DOHH2 (cell line): ENCODE results near the gene GLDN.

ENCODE experiments used
- H3F3A ChIP-seq: fragments of 200-600 bp; sonication (generic), shearing (Covaris generic); 2 replicates; pipeline ENCODE4 v1.6.0; 2016; ENCODE audit warnings: antibody characterized with exemption, mild to moderate bottlenecking; ENCODE audit not compliant: control insufficient read depth, insufficient read depth
- H3K27ac ChIP-seq: fragments of 200-600 bp; sonication (generic); 2 replicates; pipeline ENCODE4 v1.5.1; 2014; ENCODE audit warnings: low read depth, mild to moderate bottlenecking, low read length, moderate library complexity
- H3K27me3 ChIP-seq: fragments of 200-600 bp; sonication (generic); 2 replicates; pipeline ENCODE4 v1.6.1; 2014; ENCODE audit warnings: mild to moderate bottlenecking, low read length, mixed read lengths; ENCODE audit not compliant: control insufficient read depth
- H3K36me3 ChIP-seq: fragments of 200-600 bp; sonication (generic); 2 replicates; pipeline ENCODE4 v1.6.1; 2014; ENCODE audit warnings: mild to moderate bottlenecking, low read length, moderate library complexity, mixed read lengths; ENCODE audit not compliant: control insufficient read depth
- H3K4me1 ChIP-seq: fragments of 200-600 bp; sonication (generic); 2 replicates; pipeline ENCODE4 v1.6.1; 2014; ENCODE audit warnings: mild to moderate bottlenecking, low read length, mixed read lengths; ENCODE audit not compliant: control insufficient read depth
- H3K4me2 ChIP-seq: fragments of 200-600 bp; sonication (generic); 2 replicates; pipeline ENCODE4 v1.6.0; 2014; ENCODE audit warnings: mild to moderate bottlenecking, low read length, moderate library complexity
- H3K4me3 ChIP-seq: fragments of 200-600 bp; sonication (generic); 2 replicates; pipeline ENCODE4 v1.5.1; 2014; ENCODE audit warnings: mild to moderate bottlenecking, low read length, mixed read lengths
- H3K79me2 ChIP-seq: fragments of 200-600 bp; sonication (generic); 2 replicates; pipeline ENCODE4 v1.6.1; 2014; ENCODE audit warnings: mild to moderate bottlenecking, low read length, mixed read lengths; ENCODE audit not compliant: control insufficient read depth
- H3K9me2 ChIP-seq: fragments of 200-600 bp; sonication (generic); replicated peaks from 2 replicates; pipeline ENCODE4 v1.6.1; 2014; ENCODE audit warnings: mild to moderate bottlenecking, low read length, mixed read lengths; ENCODE audit not compliant: control insufficient read depth
- H3K9me3 ChIP-seq: fragments of 200-600 bp; sonication (generic); 2 replicates; pipeline ENCODE4 v1.6.1; 2014; ENCODE audit warnings: antibody characterized with exemption, low read length, mixed read lengths; ENCODE audit not compliant: control insufficient read depth, insufficient read depth
- H4K20me1 ChIP-seq: fragments of 200-600 bp; sonication (generic); 2 replicates; pipeline ENCODE4 v1.6.0; 2014; ENCODE audit warnings: low read depth, mild to moderate bottlenecking, antibody characterized with exemption, low read length, moderate library complexity; ENCODE audit not compliant: control insufficient read depth, insufficient read depth
- EZH2phosphoT487 ChIP-seq: fragments of 200-600 bp; sonication (generic); IDR thresholded peaks from 2 replicates; pipeline ENCODE4 v1.6.1; 2017; ENCODE audit warnings: borderline replicate concordance, mild to moderate bottlenecking, antibody characterized with exemption, low read length, moderate library complexity, mixed read lengths
- TF ChIP-seq, protein P1 (sequence below): fragments of 200-600 bp; sonication (generic); IDR thresholded peaks from one replicate; pipeline ENCODE4 v1.5.1; 2014; ENCODE audit warnings: antibody characterized with exemption, mild to moderate bottlenecking, low read depth, low read length; ENCODE audit not compliant: poor library complexity, severe bottlenecking

The GLDN gene

DNA sequence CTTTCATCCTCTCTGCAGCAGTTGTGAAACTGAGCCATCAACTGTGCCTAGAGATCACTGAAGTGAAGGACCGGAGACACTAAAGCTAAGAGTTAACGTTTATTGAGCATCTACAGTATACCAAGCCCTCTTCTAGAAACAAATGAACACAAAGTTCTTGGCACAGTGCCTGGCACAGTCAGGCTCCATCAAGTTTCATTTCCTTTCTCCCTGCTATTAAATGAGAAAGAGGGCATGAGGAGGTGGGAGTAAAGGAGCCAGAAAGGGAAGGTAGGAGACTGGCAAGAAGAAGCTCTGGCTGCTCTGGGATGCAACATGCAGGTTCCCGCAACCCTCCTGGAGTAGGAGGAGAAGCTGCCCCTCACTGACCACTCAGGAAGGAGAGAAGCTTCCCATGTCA lies 33.6 kb upstream of the GLDN start:
- Histone ChIP-seq H3K4me1 (no peaks in the 10 kb centered on the region), H3K9me3 (no peaks in the 10 kb centered on the region), H3K27ac (no peak overlapping the region), H4K20me1 (no peaks in the 10 kb centered on the region), H3K36me3 (no peaks in the 10 kb centered on the region), H3K27me3 (no peaks in the 10 kb centered on the region), H3K4me2 (no peak overlapping the region), H3K9me2 (no peaks in the 10 kb centered on the region), H3K4me3 (no peak overlapping the region), H3K79me2 (no peaks in the 10 kb centered on the region), H3F3A (no peaks in the 10 kb centered on the region)
- TF ChIP-seq EZH2phosphoT487: no peak
- TF ChIP-seq, protein P1, sequence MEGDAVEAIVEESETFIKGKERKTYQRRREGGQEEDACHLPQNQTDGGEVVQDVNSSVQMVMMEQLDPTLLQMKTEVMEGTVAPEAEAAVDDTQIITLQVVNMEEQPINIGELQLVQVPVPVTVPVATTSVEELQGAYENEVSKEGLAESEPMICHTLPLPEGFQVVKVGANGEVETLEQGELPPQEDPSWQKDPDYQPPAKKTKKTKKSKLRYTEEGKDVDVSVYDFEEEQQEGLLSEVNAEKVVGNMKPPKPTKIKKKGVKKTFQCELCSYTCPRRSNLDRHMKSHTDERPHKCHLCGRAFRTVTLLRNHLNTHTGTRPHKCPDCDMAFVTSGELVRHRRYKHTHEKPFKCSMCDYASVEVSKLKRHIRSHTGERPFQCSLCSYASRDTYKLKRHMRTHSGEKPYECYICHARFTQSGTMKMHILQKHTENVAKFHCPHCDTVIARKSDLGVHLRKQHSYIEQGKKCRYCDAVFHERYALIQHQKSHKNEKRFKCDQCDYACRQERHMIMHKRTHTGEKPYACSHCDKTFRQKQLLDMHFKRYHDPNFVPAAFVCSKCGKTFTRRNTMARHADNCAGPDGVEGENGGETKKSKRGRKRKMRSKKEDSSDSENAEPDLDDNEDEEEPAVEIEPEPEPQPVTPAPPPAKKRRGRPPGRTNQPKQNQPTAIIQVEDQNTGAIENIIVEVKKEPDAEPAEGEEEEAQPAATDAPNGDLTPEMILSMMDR: no peak

GRCh38 chr15:51310064-51310463 lies 31.4 kb upstream of the GLDN start:
- TF ChIP-seq EZH2phosphoT487: no peak
- TF ChIP-seq, protein P1: no peak
- H3K27me3 ChIP-seq: no peaks in the 10 kb centered on the region
- H3F3A ChIP-seq: no peaks in the 10 kb centered on the region
- H3K9me3 ChIP-seq: no peaks in the 10 kb centered on the region
- no peaks in the 10 kb centered on the region for H4K20me1 ChIP-seq
- H3K4me3 ChIP-seq: no peak overlapping the region
- no peaks in the 10 kb centered on the region for H3K79me2 ChIP-seq
- H3K4me2 ChIP-seq: no peak overlapping the region
- no peaks in the 10 kb centered on the region for H3K4me1 ChIP-seq
- H3K9me2 ChIP-seq: no peaks in the 10 kb centered on the region
- H3K27ac ChIP-seq: no peak overlapping the region
- no peaks in the 10 kb centered on the region for H3K36me3 ChIP-seq

DNA sequence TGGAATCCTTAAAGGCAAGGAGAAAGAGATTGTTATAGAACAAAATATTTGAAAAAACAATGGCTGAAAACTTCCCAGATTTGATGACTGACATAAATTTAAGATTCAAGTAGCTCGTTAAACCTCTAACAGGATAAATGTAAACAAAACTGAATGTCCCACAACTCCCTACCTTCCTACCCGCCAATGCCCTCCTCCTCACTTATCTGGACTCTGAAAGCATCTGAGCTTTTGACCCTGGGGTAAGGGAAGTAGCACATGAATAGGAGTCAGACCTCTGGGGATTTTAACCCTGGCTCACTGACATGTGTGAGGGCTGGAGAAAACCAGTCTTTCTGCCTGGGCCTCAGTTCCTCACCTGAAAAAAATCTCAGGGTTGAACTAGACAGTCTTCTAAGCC lies 29.9 kb upstream of the GLDN start:
- no peaks in the 10 kb centered on the region for H3K9me2 ChIP-seq
- no peaks in the 10 kb centered on the region for H3K4me1 ChIP-seq
- no peaks in the 10 kb centered on the region for H3F3A ChIP-seq
- TF ChIP-seq EZH2phosphoT487: no peak
- TF ChIP-seq, protein P1: no peak
- no peaks in the 10 kb centered on the region for H3K79me2 ChIP-seq
- no peaks in the 10 kb centered on the region for H3K27me3 ChIP-seq
- no peaks in the 10 kb centered on the region for H4K20me1 ChIP-seq
- no peak overlapping the region for H3K27ac ChIP-seq
- no peak overlapping the region for H3K4me3 ChIP-seq
- no peak overlapping the region for H3K4me2 ChIP-seq
- H3K36me3 ChIP-seq: no peaks in the 10 kb centered on the region
- no peaks in the 10 kb centered on the region for H3K9me3 ChIP-seq
